Endothelial cell of coronary artery (primary cell): ENCODE data around the gene GAL3ST3. TPM values are rescaled to one million over a fixed set of nuclear protein-coding genes. Genes with fewer than 3 reads are reported as not detected.

Experiments used
- total RNA-seq: library from RNA; depleted of rRNA; stranded (reverse); fragments of >200 nt; gene quantifications from 2 replicates; pipeline ENCODE4 v1.2.3, GENCODE V29; 2014

GAL3ST3 gene
- not detected in 2 replicates for total RNA-seq

DNA sequence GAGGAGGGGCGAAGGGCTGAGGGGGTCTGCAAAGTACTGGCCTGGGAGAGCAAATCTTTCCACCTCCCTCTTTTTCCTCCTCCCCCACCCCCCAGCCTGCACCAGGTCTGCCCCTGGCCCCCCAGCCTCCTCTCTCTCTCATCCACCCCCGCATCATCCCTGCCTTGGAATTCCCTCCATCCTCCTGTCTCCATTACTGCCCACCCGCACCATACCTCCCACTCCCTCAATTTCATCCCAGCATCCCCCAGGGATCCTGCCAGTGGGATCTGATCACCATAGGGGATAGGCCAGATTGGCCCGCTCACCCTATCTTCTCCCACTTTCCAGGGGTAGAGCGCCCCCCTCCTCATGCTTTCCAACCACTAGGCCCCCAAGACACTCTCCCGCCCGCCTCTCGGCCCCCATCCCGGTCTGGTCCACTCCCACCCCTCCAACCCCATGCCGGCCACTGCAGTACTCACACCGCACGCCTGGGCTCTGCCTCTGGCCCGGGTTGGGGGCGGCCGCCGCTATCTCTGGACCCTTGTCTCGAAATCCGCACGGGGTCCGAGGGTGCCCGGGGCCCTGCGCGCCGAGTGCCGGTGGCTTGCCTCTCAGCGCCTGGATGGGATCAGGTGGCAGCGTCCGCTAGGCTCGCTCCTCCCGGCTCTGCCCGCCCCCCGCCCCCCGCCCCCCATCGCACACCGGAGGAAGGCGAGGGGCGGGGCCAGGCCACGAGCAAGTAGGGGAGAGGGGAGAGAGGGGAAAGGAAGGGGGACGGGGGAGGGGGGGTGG lies at the start of gene GAL3ST3:
TSS of gene GAL3ST3 (minus strand) at position 615 of the 777 bp plus-strand sequence. CDS start 3,746 bp downstream, outside the sequence.

DNA sequence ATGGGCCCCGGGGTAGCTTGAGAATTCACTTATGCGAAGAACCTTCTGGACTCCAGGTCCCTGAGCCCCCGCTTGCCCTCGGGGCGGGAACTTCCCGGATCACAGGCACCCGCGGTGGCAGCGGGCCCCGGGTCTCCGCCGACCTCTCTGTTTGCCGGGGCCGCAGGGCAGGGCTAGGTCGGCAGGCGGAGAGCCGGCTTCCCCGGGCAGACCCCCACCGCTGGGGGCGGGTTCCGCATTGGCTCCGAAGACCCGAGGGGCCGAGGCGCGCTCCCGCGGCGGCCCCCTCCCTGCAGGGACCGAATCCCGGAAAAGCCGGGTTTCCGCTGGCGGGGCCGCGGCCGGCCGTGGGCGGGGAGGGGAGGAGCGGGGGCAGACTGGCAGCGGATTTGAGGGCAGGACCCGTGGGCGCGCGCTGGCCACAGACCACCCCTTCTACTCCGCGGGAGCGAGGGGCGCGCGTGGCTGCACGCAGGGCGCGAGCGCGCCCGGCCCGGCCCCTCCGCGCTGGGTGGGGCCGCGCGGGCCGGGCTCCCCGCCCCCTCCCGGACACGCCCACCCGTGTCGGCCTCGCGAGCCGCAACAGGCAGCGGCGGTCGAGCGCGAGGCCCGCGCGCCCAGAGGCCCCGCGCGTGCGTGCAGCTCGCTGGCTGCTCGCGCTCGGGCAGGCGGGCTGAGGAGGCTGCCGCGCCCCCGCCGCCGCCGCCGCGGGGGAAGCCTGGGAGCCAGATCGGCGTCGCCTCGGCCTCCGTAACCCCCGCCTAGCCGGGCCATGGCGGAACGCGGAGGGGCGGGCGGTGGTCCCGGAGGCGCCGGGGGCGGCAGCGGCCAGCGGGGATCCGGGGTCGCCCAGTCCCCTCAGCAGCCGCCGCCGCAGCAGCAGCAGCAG lies 21.0 kb upstream of the GAL3ST3 start, which contains the start of gene PACS1:
TSS of gene PACS1 (plus strand) at position 558 of the 889 bp plus-strand sequence. CDS start at position 773, 215 bp downstream.

GRCh38 chr11:66051766-66052663 lies 3.1 kb upstream of the GAL3ST3 start, which contains the start of gene SF3B2:
Gene SF3B2, plus strand, starts transcription at chr11:66052364. Its CDS starts 21 bp downstream, at chr11:66052385.

GRCh38 chr11:66026017-66026529 lies 22.9 kb downstream of the GAL3ST3 start, which contains the start of gene CATSPER1:
Gene CATSPER1, minus strand, starts transcription at chr11:66026479. Its CDS starts 100 bp downstream, at chr11:66026379.

DNA sequence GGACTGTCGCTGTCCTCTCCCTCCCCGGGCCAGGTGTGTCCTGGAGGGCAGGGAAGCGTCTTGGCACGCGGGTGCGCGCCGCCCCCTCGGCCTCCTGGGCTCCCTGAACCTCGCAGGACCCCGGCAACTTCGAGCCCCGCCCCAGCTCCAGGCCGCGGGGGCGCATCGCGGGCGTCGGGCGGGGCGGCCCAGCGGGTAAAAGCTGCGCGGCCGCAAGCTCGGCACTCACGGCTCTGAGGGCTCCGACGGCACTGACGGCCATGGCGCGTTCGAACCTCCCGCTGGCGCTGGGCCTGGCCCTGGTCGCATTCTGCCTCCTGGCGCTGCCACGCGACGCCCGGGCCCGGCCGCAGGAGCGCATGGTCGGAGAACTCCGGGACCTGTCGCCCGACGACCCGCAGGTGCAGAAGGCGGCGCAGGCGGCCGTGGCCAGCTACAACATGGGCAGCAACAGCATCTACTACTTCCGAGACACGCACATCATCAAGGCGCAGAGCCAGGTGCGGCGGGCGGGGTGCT lies 37.1 kb downstream of the GAL3ST3 start, which contains the start of gene CST6:
TSS of gene CST6 (plus strand) at position 224 of the 519 bp plus-strand sequence. CDS start at position 261, 37 bp downstream.

GRCh38 chr11:66001942-66002647 lies 46.9 kb downstream of the GAL3ST3 start, which contains the start of the genes BANF1 and EIF1AD:
Gene BANF1, plus strand, starts transcription at chr11:66002503. Its CDS starts 748 bp downstream, at chr11:66003251.
Gene EIF1AD, minus strand, starts transcription at chr11:66002157. Its CDS starts 1,768 bp downstream, at chr11:66000389.

Other genes with a start within 250 kb of the GAL3ST3 start
- gene SNX32, start 215.2 kb downstream of the GAL3ST3 start, total RNA-seq: 0.36 and 0.38 TPM in 2 replicates
- gene CFL1, start 191.0 kb downstream of the GAL3ST3 start, total RNA-seq: 1,607 and 1,727 TPM in 2 replicates
- gene MUS81, start 188.7 kb downstream of the GAL3ST3 start, total RNA-seq: 43.1 and 58.9 TPM in 2 replicates
- 31.4 and 48.0 TPM in 2 replicates for gene EFEMP2, start 176.4 kb downstream of the GAL3ST3 start, total RNA-seq
- not detected in 2 replicates for gene CTSW, start 169.3 kb downstream of the GAL3ST3 start, total RNA-seq
- 156 and 220 TPM in 2 replicates for gene FIBP, start 160.7 kb downstream of the GAL3ST3 start, total RNA-seq
- 83.5 and 102 TPM in 2 replicates for gene CCDC85B, start 158.5 kb downstream of the GAL3ST3 start, total RNA-seq
- 7.4 and 10.2 TPM in 2 replicates for gene FOSL1, start 148.8 kb downstream of the GAL3ST3 start, total RNA-seq
- 11.2 and 19.3 TPM in 2 replicates for gene C11orf68, start 130.1 kb downstream of the GAL3ST3 start, total RNA-seq
- 215 and 233 TPM in 2 replicates for gene DRAP1, start 129.7 kb downstream of the GAL3ST3 start, total RNA-seq
- under 0.01 TPM in 1 of 2 replicates, not detected in the other for gene TSGA10IP, start 103.7 kb downstream of the GAL3ST3 start, total RNA-seq
- gene SART1, start 87.4 kb downstream of the GAL3ST3 start, total RNA-seq: 64.8 TPM in 2 replicates
- 32.8 and 37.5 TPM in 2 replicates for gene EIF1AD, start 47.0 kb downstream of the GAL3ST3 start, total RNA-seq
- gene BANF1, start 46.7 kb downstream of the GAL3ST3 start, total RNA-seq: 17.5 and 25.1 TPM in 2 replicates
- gene CST6, start 37.2 kb downstream of the GAL3ST3 start, total RNA-seq: 0.09 and 0.56 TPM in 2 replicates
- gene CATSPER1, start 22.7 kb downstream of the GAL3ST3 start, total RNA-seq: 0.09 TPM in 2 replicates
- 106 and 108 TPM in 2 replicates for gene SF3B2, start 3.2 kb upstream of the GAL3ST3 start, total RNA-seq
- 18.6 and 39.6 TPM in 2 replicates for gene PACS1, start 21.1 kb upstream of the GAL3ST3 start, total RNA-seq
- gene KLC2, start 208.5 kb upstream of the GAL3ST3 start, total RNA-seq: 13.4 and 26.9 TPM in 2 replicates
- gene RAB1B, start 219.5 kb upstream of the GAL3ST3 start, total RNA-seq: 75.9 and 80.9 TPM in 2 replicates
- gene CNIH2, start 229.0 kb upstream of the GAL3ST3 start, total RNA-seq: 0.09 TPM in 2 replicates
- 186 and 228 TPM in 2 replicates for gene YIF1A, start 240.0 kb upstream of the GAL3ST3 start, total RNA-seq
- 0.66 TPM in 1 of 2 replicates, not detected in the other for gene TMEM151A, start 242.7 kb upstream of the GAL3ST3 start, total RNA-seq